GM12872 (cell line): ENCODE results near the gene TMPO.

Source experiments
- CTCF ChIP-seq: IDR thresholded peaks from 3 replicates; pipeline ENCODE4 v1.5.1; 2011; ENCODE audit warnings: low read depth, mild to moderate bottlenecking, low read length, moderate library complexity; ENCODE audit not compliant: insufficient read depth

The TMPO gene

GRCh38 chr12:98515287-98516110, at the start of gene TMPO:
Gene TMPO (plus strand): TSS chr12:98515590. CDS start chr12:98515868, 278 bp downstream.
- TF ChIP-seq CTCF, result no peak

- TF ChIP-seq CTCF, result no peak
Observed at GRCh38 chr12:98465950-98466602, 49.3 kb upstream of the TMPO start.

GRCh38 chr12:98466640-98467400, 48.6 kb upstream of the TMPO start:
- no peak for TF ChIP-seq CTCF

GRCh38 chr12:98469109-98469508, 46.3 kb upstream of the TMPO start:
- no peak for TF ChIP-seq CTCF

- no peak for TF ChIP-seq CTCF
Observed at GRCh38 chr12:98470469-98471082, 44.8 kb upstream of the TMPO start.

GRCh38 chr12:98471085-98471484, 44.3 kb upstream of the TMPO start:
- no peak for TF ChIP-seq CTCF

GRCh38 chr12:98475565-98475908, 39.9 kb upstream of the TMPO start:
- TF ChIP-seq CTCF, result no peak
